OCI-LY7 (cell line): ENCODE data around the gene CERS6. TPM values are rescaled to one million over a fixed set of nuclear protein-coding genes. Genes with fewer than 3 reads are reported as not detected.

Experiments
- BruUV-seq: library from RNA; stranded (reverse); fragments of 400-500 nt; replicated peaks from 2 replicates; lab custom pipeline; 2021; lab: Mats Ljungman, UMichigan
- CTCF ChIA-PET: fragments of 300-600 bp; sonication (Branson Sonifier 250); formaldehyde crosslinking; loops from one replicate; lab custom pipeline; 2022; ENCODE audit warnings: antibody characterized with exemption; ENCODE audit not compliant: unreplicated experiment; lab: Charles Lee
- POLR2A ChIA-PET: fragments of 300-600 bp; sonication (Branson Sonifier 250); formaldehyde crosslinking; loops from one replicate; lab custom pipeline; 2022; ENCODE audit warnings: antibody characterized with exemption; lab: Charles Lee
- DNase-seq: peaks from one replicate; pipeline ENCODE4 v3.0.0-alpha.2; 2015; ENCODE audit warnings: low spot score
- H2AFZ ChIP-seq: fragments of 200-600 bp; sonication (generic), shearing (Covaris generic); 2 replicates; pipeline ENCODE4 v1.6.1; 2014; ENCODE audit warnings: mild to moderate bottlenecking, antibody characterized with exemption, low read length, moderate library complexity
- H3K27ac ChIP-seq: fragments of 200-600 bp; sonication (generic); 2 replicates; pipeline ENCODE4 v1.5.1; 2014; ENCODE audit warnings: mixed run types, low read depth, mild to moderate bottlenecking, moderate library complexity, low read length, inconsistent platforms; ENCODE audit not compliant: poor library complexity, severe bottlenecking
- H3K36me3 ChIP-seq: fragments of 200-600 bp; sonication (generic); 2 replicates; pipeline ENCODE4 v1.6.1; 2014; ENCODE audit warnings: mild to moderate bottlenecking, antibody characterized with exemption, low read length, moderate library complexity, mixed read lengths; ENCODE audit not compliant: insufficient read depth
- H3K4me1 ChIP-seq: fragments of 200-600 bp; sonication (generic); 2 replicates; pipeline ENCODE4 v1.5.1; 2014; ENCODE audit warnings: mild to moderate bottlenecking, low read length; ENCODE audit not compliant: insufficient read depth, poor library complexity, severe bottlenecking
- H3K4me2 ChIP-seq: fragments of 200-600 bp; sonication (generic); 2 replicates; pipeline ENCODE4 v1.6.1; 2014; ENCODE audit warnings: mild to moderate bottlenecking, low read length
- H3K4me3 ChIP-seq: fragments of 200-600 bp; sonication (generic); 2 replicates; pipeline ENCODE4 v1.5.1; 2014; ENCODE audit warnings: mild to moderate bottlenecking, low read depth, low read length; ENCODE audit not compliant: poor library complexity, severe bottlenecking
- H3K79me2 ChIP-seq: fragments of 200-600 bp; sonication (generic); 2 replicates; pipeline ENCODE4 v1.6.1; 2016; ENCODE audit warnings: low read depth, mild to moderate bottlenecking, low read length, moderate library complexity, mixed read lengths; ENCODE audit not compliant: insufficient read depth
- H3K9me2 ChIP-seq: fragments of 200-600 bp; sonication (generic); 2 replicates; pipeline ENCODE4 v1.6.1; 2016; ENCODE audit warnings: mild to moderate bottlenecking, low read length, mixed read lengths; ENCODE audit not compliant: insufficient read depth
- H3K9me3 ChIP-seq: fragments of 200-600 bp; sonication (generic); 2 replicates; pipeline ENCODE4 v1.6.1; 2014; ENCODE audit warnings: mild to moderate bottlenecking, mixed run types, low read length, mixed read lengths
- H4K20me1 ChIP-seq: fragments of 200-600 bp; sonication (generic); 2 replicates; pipeline ENCODE4 v1.6.1; 2014; ENCODE audit warnings: mild to moderate bottlenecking, antibody characterized with exemption, low read length, moderate library complexity, mixed read lengths; ENCODE audit not compliant: insufficient read depth
- CTCF ChIP-seq: fragments of 200-600 bp; sonication (generic); conservative IDR thresholded peaks from 2 replicates; pipeline ENCODE4 v1.5.1; 2014; ENCODE audit warnings: mild to moderate bottlenecking, antibody characterized with exemption, low read length, moderate library complexity, mixed read lengths
- EZH2phosphoT487 ChIP-seq: fragments of 200-600 bp; sonication (generic); IDR thresholded peaks from 2 replicates; pipeline ENCODE4 v1.6.1; 2018; ENCODE audit warnings: low read depth, borderline replicate concordance, mild to moderate bottlenecking, mixed run types, antibody characterized with exemption, low read length, moderate library complexity, mixed read lengths
- intact Hi-C: fragments of 100-400 bp; cut with micrococcal nuclease; formaldehyde crosslinking; loops from one replicate; pipeline ENCODE4 v1.10.0; 2022; ENCODE audit not compliant: unreplicated experiment
- total RNA-seq, 2 experiments: library from RNA; depleted of rRNA in 1 of 2; stranded (reverse); fragments of >200 nt in 1 of 2; shearing (Covaris generic) in 1 of 2; gene quantifications; 2 replicates each; pipeline ENCODE4 v1.2.3, GENCODE V29; 2014 to 2022

Gene CERS6
- total RNA-seq, 2 experiments from 2014 or later, result 0.04 TPM; not detected in 1

GRCh38 chr2:168461942-168462331 lies 5.9 kb downstream of the CERS6 start:
- POLR2A ChIA-PET, result no interaction called here
- no peaks in the 10 kb centered on the region for H4K20me1 ChIP-seq
- CTCF ChIA-PET, result no interaction called here
- H3K79me2 ChIP-seq, result no peaks in the 10 kb centered on the region
- intact Hi-C loops, result no loop called here
- H3K4me3 ChIP-seq, result no peak overlapping the region
- H3K9me3 ChIP-seq, result no peaks in the 10 kb centered on the region
- no peak for TF ChIP-seq EZH2phosphoT487
- TF ChIP-seq CTCF, result no peak
- H3K36me3 ChIP-seq, result no peaks in the 10 kb centered on the region
- no peak for DNase-seq
- H2AFZ ChIP-seq, result no peak overlapping the region
- no peak overlapping the region for H3K27ac ChIP-seq
- no peaks in the 10 kb centered on the region for H3K4me1 ChIP-seq
- H3K9me2 ChIP-seq, result no peaks in the 10 kb centered on the region
- no peak overlapping the region for H3K4me2 ChIP-seq
- BruUV-seq, result no TSS peak

- Histone ChIP-seq H3K9me3 (no peaks in the 10 kb centered on the region), H3K4me3 (no peak overlapping the region), H3K36me3 (no peaks in the 10 kb centered on the region), H3K4me1 (no peaks in the 10 kb centered on the region), H4K20me1 (no peaks in the 10 kb centered on the region), H2AFZ (no peak overlapping the region), H3K79me2 (no peaks in the 10 kb centered on the region), H3K4me2 (no peak overlapping the region), H3K27ac (no peak overlapping the region), H3K9me2 (no peaks in the 10 kb centered on the region)
- CTCF ChIA-PET, result no interaction called here
- TF ChIP-seq EZH2phosphoT487, result no peak
- TF ChIP-seq CTCF, result no peak
- DNase-seq, result no peak
- BruUV-seq, result no TSS peak
- intact Hi-C loops, result no loop called here
- POLR2A ChIA-PET, result no interaction called here
Observed at GRCh38 chr2:168462543-168463045, 6.5 kb downstream of the CERS6 start.

DNA sequence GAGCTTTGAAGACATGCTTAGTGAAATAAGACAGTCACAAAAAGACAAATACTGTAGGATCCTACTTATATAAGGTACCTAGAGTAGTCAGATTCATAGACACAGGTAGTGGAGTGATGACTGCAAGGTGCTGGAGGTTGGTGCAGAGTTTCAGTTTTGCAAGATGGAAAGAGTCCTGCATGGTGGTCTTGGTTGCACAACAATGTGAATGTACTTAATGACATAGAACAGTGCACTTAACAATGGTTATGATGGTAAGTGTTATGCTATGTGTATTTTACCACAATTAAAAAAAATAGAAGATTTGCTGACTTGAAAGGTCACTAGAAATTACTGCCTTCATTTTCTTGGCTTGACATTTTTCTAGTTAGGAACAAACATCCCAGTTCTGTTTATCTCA lies 9.5 kb downstream of the CERS6 start:
- ChIA-PET CTCF (no interaction called here), POLR2A (no interaction called here)
- H3K9me2 ChIP-seq, result no peaks in the 10 kb centered on the region
- intact Hi-C loops, result no loop called here
- H2AFZ ChIP-seq, result no peak overlapping the region
- H3K4me1 ChIP-seq, result peaks cover 7% of the 10 kb centered on the region
- no peak overlapping the region for H3K4me3 ChIP-seq
- BruUV-seq, result no TSS peak
- H3K9me3 ChIP-seq, result no peaks in the 10 kb centered on the region
- H3K27ac ChIP-seq, result no peak overlapping the region
- H3K4me2 ChIP-seq, result no peak overlapping the region
- H4K20me1 ChIP-seq, result no peaks in the 10 kb centered on the region
- DNase-seq, result no peak
- no peaks in the 10 kb centered on the region for H3K36me3 ChIP-seq
- TF ChIP-seq EZH2phosphoT487, result no peak
- TF ChIP-seq CTCF, result no peak
- no peaks in the 10 kb centered on the region for H3K79me2 ChIP-seq
